Keratinocyte (primary cell): ENCODE results near the gene NEK8. TPM values are rescaled to one million over a fixed set of nuclear protein-coding genes. Genes with fewer than 3 reads are reported as not detected.
A peak's percentile ranks its signal among the peaks of the same experiment; 100 is the strongest.

ENCODE experiments used
- DNase-seq: peaks from one replicate; pipeline ENCODE4 v3.0.0-alpha.2; 2011; ENCODE audit warnings: low read depth, missing footprints, low spot score
- FAIRE-seq: peaks from 2 replicates; lab custom pipeline; 2011; peaks lifted over from hg19 to GRCh38; lab: Jason Lieb, UNC
- H2AFZ ChIP-seq: 2 replicates; pipeline ENCODE4 v1.6.0; 2012; ENCODE audit warnings: low read length, control low read depth, inconsistent platforms; ENCODE audit not compliant: control insufficient read depth
- H3K27ac ChIP-seq: 2 replicates; pipeline ENCODE4 v1.5.1; 2011; ENCODE audit warnings: low read length; ENCODE audit not compliant: control insufficient read depth, insufficient read depth
- H3K27me3 ChIP-seq: 3 replicates; pipeline ENCODE4 v1.6.0; 2011; ENCODE audit warnings: low read length; ENCODE audit not compliant: control insufficient read depth, insufficient read depth; ENCODE audit errors: extremely low read depth
- H3K36me3 ChIP-seq, 2 experiments: 2 replicates in 1 of 2; 3 replicates in 1 of 2; pipeline ENCODE4 v1.5.1; 2011; ENCODE audit warnings: low read length in 2 of 2, mild to moderate bottlenecking in 1 of 2; ENCODE audit not compliant: control insufficient read depth in 2 of 2, insufficient read depth in 2 of 2; ENCODE audit errors: extremely low read depth in 1 of 2
- H3K4me1 ChIP-seq: 3 replicates; pipeline ENCODE4 v1.5.1; 2011; ENCODE audit warnings: low read length; ENCODE audit not compliant: control insufficient read depth, insufficient read depth; ENCODE audit errors: extremely low read depth
- H3K4me2 ChIP-seq: 3 replicates; pipeline ENCODE4 v1.6.0; 2011; ENCODE audit warnings: low read depth, low read length; ENCODE audit not compliant: control insufficient read depth, insufficient read depth; ENCODE audit errors: extremely low read depth
- H3K4me3 ChIP-seq, 3 experiments: fragments of 200-600 bp in 1 of 3; sonication (generic) in 1 of 3; 2 replicates in 2 of 3; 3 replicates in 1 of 3; pipeline ENCODE4 v1.5.1; 2011 to 2016; ENCODE audit warnings: low read length in 3 of 3, mild to moderate bottlenecking in 3 of 3, control low read depth in 2 of 3, inconsistent platforms in 1 of 3, low read depth in 1 of 3, mixed read lengths in 1 of 3, mixed run types in 1 of 3, moderate library complexity in 1 of 3; ENCODE audit not compliant: control insufficient read depth in 2 of 3, insufficient read depth in 2 of 3; ENCODE audit errors: extremely low read depth in 1 of 3
- H3K79me2 ChIP-seq: 2 replicates; pipeline ENCODE4 v1.6.0; 2012; ENCODE audit warnings: low read length; ENCODE audit not compliant: control insufficient read depth, insufficient read depth
- H3K9ac ChIP-seq: 3 replicates; pipeline ENCODE4 v1.6.0; 2011; ENCODE audit warnings: low read length; ENCODE audit not compliant: control insufficient read depth, insufficient read depth; ENCODE audit errors: extremely low read depth
- H3K9me1 ChIP-seq: 3 replicates; pipeline ENCODE4 v1.6.0; 2011; ENCODE audit warnings: low read length; ENCODE audit not compliant: control insufficient read depth, insufficient read depth; ENCODE audit errors: extremely low read depth
- H3K9me3 ChIP-seq: 2 replicates; pipeline ENCODE4 v1.5.1; 2012; ENCODE audit warnings: low read depth, low read length; ENCODE audit not compliant: control insufficient read depth
- H4K20me1 ChIP-seq: 3 replicates; pipeline ENCODE4 v1.6.0; 2011; ENCODE audit warnings: low read length; ENCODE audit not compliant: control insufficient read depth, insufficient read depth; ENCODE audit errors: extremely low read depth
- EZH2 ChIP-seq: IDR thresholded peaks from one replicate; pipeline ENCODE4 v1.6.1; 2012; ENCODE audit warnings: inconsistent platforms, mild to moderate bottlenecking, low read length, moderate library complexity
- dilution Hi-C: fragments of 300-500 bp; cut with MboI; formaldehyde crosslinking; loops from one replicate; pipeline ENCODE4 v1.7.0; 2020; ENCODE audit warnings: low sequenced_read_pairs; ENCODE audit not compliant: extremely low pct_ligation_motif_present
- polyA minus RNA-seq, 3 experiments: library from RNA; depleted of rRNA, polyadenylated mRNA; stranded (reverse); fragments of >200 nt; gene quantifications; 1 replicate in 1 of 3; 2 replicates in 1 of 3; 3 replicates in 1 of 3; pipeline ENCODE4 v1.2.3, GENCODE V29; 2011
- polyA plus RNA-seq, 5 experiments: library from polyadenylated mRNA; depleted of rRNA in 3 of 5; stranded (reverse) in 3 of 5; stranded (forward) in 1 of 5; unstranded in 1 of 5; fragments of >200 nt; gene quantifications; 1 replicate in 1 of 5; 2 replicates in 3 of 5; 3 replicates in 1 of 5; pipeline versions ENCODE4 v1.2.1 to v1.2.3, GENCODE V29; 2011 to 2012; ENCODE audit warnings: missing spikeins in 2 of 5, low read depth in 1 of 5, low replicate concordance in 1 of 5
- TF ChIP-seq, protein P1 (sequence below), 3 experiments: IDR thresholded peaks in 1 of 3; conservative IDR thresholded peaks in 1 of 3; optimal IDR thresholded peaks in 1 of 3; 2 replicates in 2 of 3; 3 replicates in 1 of 3; pipeline versions ENCODE3 to v1.5.1; 2011; ENCODE audit warnings: low read length in 3 of 3, mild to moderate bottlenecking in 3 of 3, moderate library complexity in 2 of 3, control low read depth in 1 of 3, inconsistent platforms in 1 of 3; ENCODE audit not compliant: insufficient read depth in 2 of 3; ENCODE audit errors: extremely low read depth in 1 of 3

Gene NEK8
- polyA plus RNA-seq: 4.1 to 6.2 TPM (median 4.3 TPM) in 3 replicates
- polyA plus RNA-seq (2011; ENCODE audit: low read depth): 0.17 TPM
- 2.1 and 3.0 TPM in 2 replicates for polyA plus RNA-seq (2011; cell fraction: cytosol; rRNA removed)
- polyA plus RNA-seq (2011; cell fraction: nucleus; rRNA removed): 12.1 and 12.5 TPM in 2 replicates
- polyA plus RNA-seq (2012; ENCODE audit: low replicate concordance): 0.80 and 2.6 TPM in 2 replicates
- polyA minus RNA-seq: 7.7 to 9.8 TPM (median 9.6 TPM) in 3 replicates
- polyA minus RNA-seq (2011; cell fraction: cytosol; rRNA and poly(A)+ RNA removed): 2.3 TPM
- polyA minus RNA-seq (2011; cell fraction: nucleus; rRNA and poly(A)+ RNA removed): 3.7 and 5.8 TPM in 2 replicates

- dilution Hi-C loops: no loop called here
- peak within 1 kb of the TSS; percentile 91 for H3K4me2 ChIP-seq
- peak within 1 kb of the TSS; percentile 72 to 92 (median 77) for H3K4me3 ChIP-seq
- H3K9me3 ChIP-seq: no peaks in the 10 kb centered on the region
- peaks cover under 1% of the 10 kb centered on the region for H3K79me2 ChIP-seq
- peak within 1 kb of the TSS; percentile 98 for H3K9ac ChIP-seq
- no peaks in the 10 kb centered on the region for H3K9me1 ChIP-seq
- H3K27ac ChIP-seq: peak within 1 kb of the TSS; percentile 99
- H3K36me3 ChIP-seq: peaks cover 8 to 14% of the 10 kb centered on the region in 2 experiments
- FAIRE-seq (peak; percentile 53), DNase-seq (peak; percentile 81)
- peaks cover 31% of the 10 kb centered on the region for H3K4me1 ChIP-seq
- TF ChIP-seq, protein P1, sequence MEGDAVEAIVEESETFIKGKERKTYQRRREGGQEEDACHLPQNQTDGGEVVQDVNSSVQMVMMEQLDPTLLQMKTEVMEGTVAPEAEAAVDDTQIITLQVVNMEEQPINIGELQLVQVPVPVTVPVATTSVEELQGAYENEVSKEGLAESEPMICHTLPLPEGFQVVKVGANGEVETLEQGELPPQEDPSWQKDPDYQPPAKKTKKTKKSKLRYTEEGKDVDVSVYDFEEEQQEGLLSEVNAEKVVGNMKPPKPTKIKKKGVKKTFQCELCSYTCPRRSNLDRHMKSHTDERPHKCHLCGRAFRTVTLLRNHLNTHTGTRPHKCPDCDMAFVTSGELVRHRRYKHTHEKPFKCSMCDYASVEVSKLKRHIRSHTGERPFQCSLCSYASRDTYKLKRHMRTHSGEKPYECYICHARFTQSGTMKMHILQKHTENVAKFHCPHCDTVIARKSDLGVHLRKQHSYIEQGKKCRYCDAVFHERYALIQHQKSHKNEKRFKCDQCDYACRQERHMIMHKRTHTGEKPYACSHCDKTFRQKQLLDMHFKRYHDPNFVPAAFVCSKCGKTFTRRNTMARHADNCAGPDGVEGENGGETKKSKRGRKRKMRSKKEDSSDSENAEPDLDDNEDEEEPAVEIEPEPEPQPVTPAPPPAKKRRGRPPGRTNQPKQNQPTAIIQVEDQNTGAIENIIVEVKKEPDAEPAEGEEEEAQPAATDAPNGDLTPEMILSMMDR (optimal IDR thresholded peaks at IDR 0.05 in 1 of 3, IDR thresholded peaks at IDR 0.05 in 1 of 3, conservative IDR thresholded peaks at IDR 0.05 in 1 of 3; ENCODE audit: extremely low read depth in 1 of 3, insufficient read depth in 2 of 3, low read length in 3 of 3): no peak
- no peak for TF ChIP-seq EZH2
- peak within 1 kb of the TSS; percentile 78 for H2AFZ ChIP-seq
- no peaks in the 10 kb centered on the region for H3K27me3 ChIP-seq
- H4K20me1 ChIP-seq: peaks cover 10% of the 10 kb centered on the region
Observed at GRCh38 chr17:28728364-28729200, at the start of gene NEK8. TSS of gene NEK8 (plus strand) at chr17:28728788. CDS start at chr17:28728814, 26 bp downstream.

DNA sequence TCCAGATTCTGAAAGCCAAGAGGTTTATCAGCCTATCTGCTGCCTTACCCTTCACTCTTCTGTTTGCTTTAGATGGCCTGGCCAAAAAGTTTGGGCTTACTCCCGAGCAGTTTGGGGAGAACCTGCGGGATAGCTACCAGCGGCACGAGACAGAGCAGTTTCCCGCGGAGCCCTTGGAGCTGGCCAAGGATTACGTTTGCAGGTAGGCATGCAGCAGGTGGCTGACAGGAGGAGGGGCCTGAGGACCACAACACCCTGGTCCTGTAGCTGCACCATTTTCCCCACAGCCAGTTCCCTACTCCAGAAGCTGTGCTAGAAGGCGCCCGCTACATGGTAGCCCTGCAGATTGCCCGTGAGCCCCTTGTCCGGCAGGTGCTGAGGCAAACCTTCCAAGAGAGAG, 45.9 kb upstream of the NEK8 start:
- dilution Hi-C loops: no loop called here
- Histone ChIP-seq H4K20me1 (no peaks in the 10 kb centered on the region), H3K4me2 (no peak overlapping the region), H3K36me3 (peaks cover 50 to 63% of the 10 kb centered on the region in 2 experiments), H3K79me2 (no peaks in the 10 kb centered on the region), H3K4me3 (no peak overlapping the region), H2AFZ (no peak overlapping the region), H3K4me1 (no peaks in the 10 kb centered on the region), H3K9ac (no peak overlapping the region), H3K27me3 (no peaks in the 10 kb centered on the region), H3K9me3 (no peaks in the 10 kb centered on the region), H3K9me1 (no peaks in the 10 kb centered on the region), H3K27ac (no peak overlapping the region)
- TF ChIP-seq, protein P1 (optimal IDR thresholded peaks at IDR 0.05 in 1 of 3, IDR thresholded peaks at IDR 0.05 in 1 of 3, conservative IDR thresholded peaks at IDR 0.05 in 1 of 3; ENCODE audit: extremely low read depth in 1 of 3, insufficient read depth in 2 of 3, low read length in 3 of 3): no peak
- no peak for TF ChIP-seq EZH2
- FAIRE-seq (no peak), DNase-seq (no peak)
